Measurements from ENCODE around the gene SLC38A9.

DNA sequence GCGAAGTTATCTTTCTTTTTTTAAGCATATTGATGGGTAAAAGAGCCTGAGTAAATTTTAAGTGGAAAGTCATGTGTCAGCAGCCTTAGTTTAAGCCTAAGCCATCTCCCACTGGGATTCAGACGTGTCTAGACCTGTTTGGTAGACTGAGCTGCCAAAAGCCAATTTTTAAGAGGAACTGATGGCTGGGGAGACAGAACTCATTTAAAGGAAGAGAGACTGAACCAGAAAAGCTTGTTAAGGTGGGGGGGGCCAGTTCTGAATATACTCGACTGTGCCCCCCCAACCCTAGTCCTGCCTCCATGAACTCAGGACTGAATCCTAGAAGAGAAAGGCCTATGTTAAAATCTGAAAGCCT, 119.0 kb downstream of the SLC38A9 start:
- TF ChIP-seq, protein P1, sequence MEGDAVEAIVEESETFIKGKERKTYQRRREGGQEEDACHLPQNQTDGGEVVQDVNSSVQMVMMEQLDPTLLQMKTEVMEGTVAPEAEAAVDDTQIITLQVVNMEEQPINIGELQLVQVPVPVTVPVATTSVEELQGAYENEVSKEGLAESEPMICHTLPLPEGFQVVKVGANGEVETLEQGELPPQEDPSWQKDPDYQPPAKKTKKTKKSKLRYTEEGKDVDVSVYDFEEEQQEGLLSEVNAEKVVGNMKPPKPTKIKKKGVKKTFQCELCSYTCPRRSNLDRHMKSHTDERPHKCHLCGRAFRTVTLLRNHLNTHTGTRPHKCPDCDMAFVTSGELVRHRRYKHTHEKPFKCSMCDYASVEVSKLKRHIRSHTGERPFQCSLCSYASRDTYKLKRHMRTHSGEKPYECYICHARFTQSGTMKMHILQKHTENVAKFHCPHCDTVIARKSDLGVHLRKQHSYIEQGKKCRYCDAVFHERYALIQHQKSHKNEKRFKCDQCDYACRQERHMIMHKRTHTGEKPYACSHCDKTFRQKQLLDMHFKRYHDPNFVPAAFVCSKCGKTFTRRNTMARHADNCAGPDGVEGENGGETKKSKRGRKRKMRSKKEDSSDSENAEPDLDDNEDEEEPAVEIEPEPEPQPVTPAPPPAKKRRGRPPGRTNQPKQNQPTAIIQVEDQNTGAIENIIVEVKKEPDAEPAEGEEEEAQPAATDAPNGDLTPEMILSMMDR (IDR thresholded peaks at IDR 0.05; ENCODE audit: control extremely low read depth in 1 of 3, insufficient read depth in 1 of 3, low read depth in 1 of 3, low read length in 3 of 3), result no peak
- TF ChIP-seq POLR2A (IDR thresholded peaks at IDR 0.05; ENCODE audit: control extremely low read depth in 1 of 2, low read depth in 2 of 2, low read length in 2 of 2) (no peak), SIX5 (IDR thresholded peaks at IDR 0.05; ENCODE audit: low read depth, low read length) (no peak), CBX5 (IDR thresholded peaks at IDR 0.05; ENCODE audit: low read depth, low read length) (no peak), CEBPB (IDR thresholded peaks at IDR 0.05; ENCODE audit: low read depth, low read length) (no peak), EZH2 (IDR thresholded peaks at IDR 0.05; ENCODE audit: low read depth, low read length, severe bottlenecking) (no peak), POLR2AphosphoS5 (IDR thresholded peaks at IDR 0.05; ENCODE audit: low read depth, low read length) (no peak), ASH2L (IDR thresholded peaks at IDR 0.05; ENCODE audit: low read length) (no peak)
- TF ChIP-seq, protein P2, sequence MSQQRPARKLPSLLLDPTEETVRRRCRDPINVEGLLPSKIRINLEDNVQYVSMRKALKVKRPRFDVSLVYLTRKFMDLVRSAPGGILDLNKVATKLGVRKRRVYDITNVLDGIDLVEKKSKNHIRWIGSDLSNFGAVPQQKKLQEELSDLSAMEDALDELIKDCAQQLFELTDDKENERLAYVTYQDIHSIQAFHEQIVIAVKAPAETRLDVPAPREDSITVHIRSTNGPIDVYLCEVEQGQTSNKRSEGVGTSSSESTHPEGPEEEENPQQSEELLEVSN (IDR thresholded peaks at IDR 0.05), result no peak

Measured in H1 (cell line).